GM23338 (cell line): ENCODE results near the gene PPBP. TPM values are rescaled to one million over a fixed set of nuclear protein-coding genes. Genes with fewer than 3 reads are reported as not detected.

ENCODE experiments used
- ATAC-seq: fragments of 200-7000 bp; cut with Tn5 transposase; 3 replicates; pipeline ENCODE4 v1.9.1; 2020
- DNase-seq: peaks from one replicate; pipeline ENCODE4 v3.0.0-alpha.2; 2015; ENCODE audit warnings: low spot score
- H2AFZ ChIP-seq: fragments of 200-600 bp; sonication (generic); 2 replicates; pipeline ENCODE4 v1.8.0; 2016; ENCODE audit warnings: antibody characterized with exemption, mild to moderate bottlenecking, moderate library complexity
- H3F3A ChIP-seq: fragments of 200-600 bp; sonication (generic); replicated peaks from 2 replicates; pipeline ENCODE4 v1.8.0; 2017; ENCODE audit warnings: antibody characterized with exemption, mixed run types, low read depth
- H3K27ac ChIP-seq: fragments of 200-600 bp; sonication (generic); 2 replicates; pipeline ENCODE4 v1.6.1; 2016; ENCODE audit warnings: low read depth
- H3K27me3 ChIP-seq: fragments of 200-600 bp; sonication (generic); 2 replicates; pipeline ENCODE4 v1.8.0; 2016; ENCODE audit warnings: mild to moderate bottlenecking, mixed run types, moderate library complexity; ENCODE audit not compliant: insufficient read depth
- H3K36me3 ChIP-seq: fragments of 200-600 bp; sonication (generic); 2 replicates; pipeline ENCODE4 v1.8.0; 2016; ENCODE audit warnings: mild to moderate bottlenecking; ENCODE audit not compliant: insufficient read depth
- H3K4me1 ChIP-seq: fragments of 200-600 bp; sonication (generic); 2 replicates; pipeline ENCODE4 v1.8.0; 2016; ENCODE audit warnings: mild to moderate bottlenecking, moderate library complexity; ENCODE audit not compliant: insufficient read depth
- H3K4me2 ChIP-seq: fragments of 200-600 bp; sonication (generic); 2 replicates; pipeline ENCODE4 v1.7.1; 2017; ENCODE audit warnings: mixed run types
- H3K4me3 ChIP-seq: fragments of 200-600 bp; sonication (generic); 2 replicates; pipeline ENCODE4 v1.6.1; 2016; ENCODE audit warnings: mixed run types
- H3K79me2 ChIP-seq: fragments of 200-600 bp; sonication (generic); replicated peaks from 2 replicates; pipeline ENCODE4 v1.8.0; 2017; ENCODE audit warnings: mild to moderate bottlenecking; ENCODE audit not compliant: insufficient read depth
- H3K9me2 ChIP-seq: fragments of 200-600 bp; sonication (generic); 2 replicates; pipeline ENCODE4 v1.8.0; 2017; ENCODE audit not compliant: insufficient read depth
- H4K20me1 ChIP-seq: fragments of 200-600 bp; sonication (generic); replicated peaks from 2 replicates; pipeline ENCODE4 v1.8.0; 2017; ENCODE audit warnings: mild to moderate bottlenecking; ENCODE audit not compliant: insufficient read depth
- H3K27ac Mint-ChIP-seq: 2 replicates; pipeline ENCODE4 v1.8.0; 2020; ENCODE audit warnings: inconsistent platforms, mild to moderate bottlenecking, moderate library complexity, mixed read lengths
- H3K27me3 Mint-ChIP-seq: 3 replicates; pipeline ENCODE4 v1.8.0; 2022; ENCODE audit warnings: low read depth, mild to moderate bottlenecking, moderate library complexity, mixed read lengths, inconsistent platforms; ENCODE audit not compliant: insufficient read depth, poor library complexity
- H3K36me3 Mint-ChIP-seq: 3 replicates; pipeline ENCODE4 v1.8.0; 2021; ENCODE audit warnings: low read depth, mild to moderate bottlenecking, inconsistent platforms, moderate library complexity, mixed read lengths
- H3K4me1 Mint-ChIP-seq: 3 replicates; pipeline ENCODE4 v1.8.0; 2020; ENCODE audit warnings: mild to moderate bottlenecking, inconsistent platforms, mixed read lengths
- H3K4me3 Mint-ChIP-seq: 3 replicates; pipeline ENCODE4 v1.8.0; 2021; ENCODE audit warnings: moderate library complexity, mild to moderate bottlenecking, inconsistent platforms, mixed read lengths
- H3K9me3 Mint-ChIP-seq: 3 replicates; pipeline ENCODE4 v1.8.0; 2020; ENCODE audit warnings: moderate library complexity, mild to moderate bottlenecking, inconsistent platforms, mixed read lengths
- CREB1 ChIP-seq: fragments of 250-450 bp; sonication (Bioruptor Pico); IDR thresholded peaks from 2 replicates; pipeline ENCODE4 v1.5.0; 2020; ENCODE audit warnings: low read depth, mild to moderate bottlenecking, moderate library complexity
- EZH2 ChIP-seq: fragments of 200-600 bp; sonication (generic); IDR thresholded peaks from one replicate; pipeline ENCODE4 v1.8.0; 2017; ENCODE audit warnings: antibody characterized with exemption, mild to moderate bottlenecking, low read depth; ENCODE audit not compliant: unreplicated experiment
- EZH2phosphoT487 ChIP-seq: fragments of 200-600 bp; sonication (generic); IDR thresholded peaks from one replicate; pipeline ENCODE4 v1.8.1; 2018; ENCODE audit warnings: antibody characterized with exemption; ENCODE audit not compliant: unreplicated experiment
- JUNB ChIP-seq: IDR thresholded peaks from one replicate; pipeline ENCODE4 v1.6.1; 2016; ENCODE audit warnings: antibody characterized with exemption; ENCODE audit not compliant: unreplicated experiment
- NANOG ChIP-seq: IDR thresholded peaks from 2 replicates; pipeline ENCODE4 v1.6.1; 2016; ENCODE audit warnings: antibody characterized with exemption, borderline replicate concordance
- POLR2AphosphoS5 ChIP-seq: IDR thresholded peaks from 2 replicates; pipeline ENCODE4 v1.6.1; 2016; ENCODE audit warnings: antibody characterized with exemption, low read depth
- STAT1 ChIP-seq: IDR thresholded peaks from one replicate; pipeline ENCODE4 v1.6.1; 2016; ENCODE audit warnings: antibody characterized with exemption; ENCODE audit not compliant: unreplicated experiment
- ZNF114 ChIP-seq: fragments of 250-450 bp; sonication (Bioruptor Pico); IDR thresholded peaks from 2 replicates; pipeline ENCODE4 v1.5.0; 2020; ENCODE audit warnings: mild to moderate bottlenecking, moderate library complexity
- ZNF331 ChIP-seq: fragments of 250-450 bp; sonication (Bioruptor Pico); IDR thresholded peaks from 2 replicates; pipeline ENCODE4 v1.5.0; 2020; ENCODE audit warnings: low read depth, mild to moderate bottlenecking, moderate library complexity
- polyA plus RNA-seq: library from polyadenylated mRNA; unstranded; fragments of >200 nt; fragmentation: Nextera tagmentation; extraction: Ambion mirVana; gene quantifications from 2 replicates; pipeline ENCODE4 v1.2.1, GENCODE V29; 2016
- total RNA-seq: library from RNA; depleted of rRNA; stranded (reverse); fragments of >200 nt; shearing (Covaris generic); gene quantifications from 2 replicates; pipeline ENCODE4 v1.2.3, GENCODE V29; 2014
- TF ChIP-seq, protein P1 (sequence below): IDR thresholded peaks from 2 replicates; pipeline ENCODE4 v1.6.1; 2016; ENCODE audit warnings: antibody characterized with exemption
- TF ChIP-seq, protein P2 (sequence below): IDR thresholded peaks from one replicate; pipeline ENCODE4 v1.6.1; 2018; ENCODE audit warnings: antibody characterized with exemption; ENCODE audit not compliant: unreplicated experiment
- TF ChIP-seq, protein P3 (sequence below), 2 experiments: fragments of 200-600 bp in 1 of 2; sonication (generic) in 1 of 2; conservative IDR thresholded peaks; 2 replicates each; pipeline versions ENCODE4 v1.5.1 to v1.6.1; 2016 to 2017; ENCODE audit warnings: antibody characterized with exemption in 2 of 2, low read depth in 2 of 2, mild to moderate bottlenecking in 2 of 2, moderate library complexity in 1 of 2
- TF ChIP-seq, protein P4 (sequence below): fragments of 250-450 bp; sonication (Bioruptor Pico); IDR thresholded peaks from 2 replicates; pipeline ENCODE4 v1.5.0; 2020; ENCODE audit warnings: mild to moderate bottlenecking, moderate library complexity

The PPBP gene
- total and polyA plus RNA-seq, 2 experiments from 2014 or later: 0.35 to 0.50 TPM

DNA sequence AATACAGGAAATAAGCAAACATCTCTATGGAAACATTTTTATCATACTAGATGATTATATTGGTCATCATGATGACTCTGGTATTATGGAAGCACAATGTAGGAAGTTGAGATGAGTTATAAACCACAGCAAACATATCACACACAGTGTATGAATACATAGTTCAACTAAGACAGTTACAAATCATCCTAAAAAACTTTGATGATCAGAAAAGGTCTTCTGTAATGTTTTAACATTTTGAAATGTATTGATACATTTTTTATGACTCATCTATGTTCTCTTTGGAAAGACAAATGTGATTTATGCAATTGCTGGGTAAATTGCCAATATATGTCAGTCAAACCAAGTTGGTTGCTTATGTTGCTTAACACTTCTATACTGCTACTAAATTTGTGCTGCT is 45.7 kb upstream of the PPBP start:
- ATAC-seq (no peak), DNase-seq (no peak)
- no peaks in the 10 kb centered on the region for H3K36me3 ChIP-seq
- Mint-ChIP-seq H3K4me3 (no peak overlapping the region), H3K4me1 (peaks cover 27% of the 10 kb centered on the region; the same call in 2 of the 3 replicates), H3K36me3 (no peaks in the 10 kb centered on the region; the same call in 1 of the 3 replicates), H3K27me3 (peaks cover 2% of the 10 kb centered on the region), H3K9me3 (no peaks in the 10 kb centered on the region), H3K27ac (no peak overlapping the region)
- no peaks in the 10 kb centered on the region for H3K27me3 ChIP-seq
- TF ChIP-seq ZNF114 (CRISPR knock-in tag) (no peak), NANOG (no peak), POLR2AphosphoS5 (no peak), EZH2phosphoT487 (no peak), JUNB (no peak), EZH2 (no peak), STAT1 (no peak), ZNF331 (CRISPR knock-in tag) (no peak), CREB1 (CRISPR knock-in tag) (no peak)
- TF ChIP-seq, protein P1, sequence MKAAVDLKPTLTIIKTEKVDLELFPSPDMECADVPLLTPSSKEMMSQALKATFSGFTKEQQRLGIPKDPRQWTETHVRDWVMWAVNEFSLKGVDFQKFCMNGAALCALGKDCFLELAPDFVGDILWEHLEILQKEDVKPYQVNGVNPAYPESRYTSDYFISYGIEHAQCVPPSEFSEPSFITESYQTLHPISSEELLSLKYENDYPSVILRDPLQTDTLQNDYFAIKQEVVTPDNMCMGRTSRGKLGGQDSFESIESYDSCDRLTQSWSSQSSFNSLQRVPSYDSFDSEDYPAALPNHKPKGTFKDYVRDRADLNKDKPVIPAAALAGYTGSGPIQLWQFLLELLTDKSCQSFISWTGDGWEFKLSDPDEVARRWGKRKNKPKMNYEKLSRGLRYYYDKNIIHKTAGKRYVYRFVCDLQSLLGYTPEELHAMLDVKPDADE: no peak
- TF ChIP-seq, protein P2, sequence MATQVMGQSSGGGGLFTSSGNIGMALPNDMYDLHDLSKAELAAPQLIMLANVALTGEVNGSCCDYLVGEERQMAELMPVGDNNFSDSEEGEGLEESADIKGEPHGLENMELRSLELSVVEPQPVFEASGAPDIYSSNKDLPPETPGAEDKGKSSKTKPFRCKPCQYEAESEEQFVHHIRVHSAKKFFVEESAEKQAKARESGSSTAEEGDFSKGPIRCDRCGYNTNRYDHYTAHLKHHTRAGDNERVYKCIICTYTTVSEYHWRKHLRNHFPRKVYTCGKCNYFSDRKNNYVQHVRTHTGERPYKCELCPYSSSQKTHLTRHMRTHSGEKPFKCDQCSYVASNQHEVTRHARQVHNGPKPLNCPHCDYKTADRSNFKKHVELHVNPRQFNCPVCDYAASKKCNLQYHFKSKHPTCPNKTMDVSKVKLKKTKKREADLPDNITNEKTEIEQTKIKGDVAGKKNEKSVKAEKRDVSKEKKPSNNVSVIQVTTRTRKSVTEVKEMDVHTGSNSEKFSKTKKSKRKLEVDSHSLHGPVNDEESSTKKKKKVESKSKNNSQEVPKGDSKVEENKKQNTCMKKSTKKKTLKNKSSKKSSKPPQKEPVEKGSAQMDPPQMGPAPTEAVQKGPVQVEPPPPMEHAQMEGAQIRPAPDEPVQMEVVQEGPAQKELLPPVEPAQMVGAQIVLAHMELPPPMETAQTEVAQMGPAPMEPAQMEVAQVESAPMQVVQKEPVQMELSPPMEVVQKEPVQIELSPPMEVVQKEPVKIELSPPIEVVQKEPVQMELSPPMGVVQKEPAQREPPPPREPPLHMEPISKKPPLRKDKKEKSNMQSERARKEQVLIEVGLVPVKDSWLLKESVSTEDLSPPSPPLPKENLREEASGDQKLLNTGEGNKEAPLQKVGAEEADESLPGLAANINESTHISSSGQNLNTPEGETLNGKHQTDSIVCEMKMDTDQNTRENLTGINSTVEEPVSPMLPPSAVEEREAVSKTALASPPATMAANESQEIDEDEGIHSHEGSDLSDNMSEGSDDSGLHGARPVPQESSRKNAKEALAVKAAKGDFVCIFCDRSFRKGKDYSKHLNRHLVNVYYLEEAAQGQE: no peak
- TF ChIP-seq, protein P3, sequence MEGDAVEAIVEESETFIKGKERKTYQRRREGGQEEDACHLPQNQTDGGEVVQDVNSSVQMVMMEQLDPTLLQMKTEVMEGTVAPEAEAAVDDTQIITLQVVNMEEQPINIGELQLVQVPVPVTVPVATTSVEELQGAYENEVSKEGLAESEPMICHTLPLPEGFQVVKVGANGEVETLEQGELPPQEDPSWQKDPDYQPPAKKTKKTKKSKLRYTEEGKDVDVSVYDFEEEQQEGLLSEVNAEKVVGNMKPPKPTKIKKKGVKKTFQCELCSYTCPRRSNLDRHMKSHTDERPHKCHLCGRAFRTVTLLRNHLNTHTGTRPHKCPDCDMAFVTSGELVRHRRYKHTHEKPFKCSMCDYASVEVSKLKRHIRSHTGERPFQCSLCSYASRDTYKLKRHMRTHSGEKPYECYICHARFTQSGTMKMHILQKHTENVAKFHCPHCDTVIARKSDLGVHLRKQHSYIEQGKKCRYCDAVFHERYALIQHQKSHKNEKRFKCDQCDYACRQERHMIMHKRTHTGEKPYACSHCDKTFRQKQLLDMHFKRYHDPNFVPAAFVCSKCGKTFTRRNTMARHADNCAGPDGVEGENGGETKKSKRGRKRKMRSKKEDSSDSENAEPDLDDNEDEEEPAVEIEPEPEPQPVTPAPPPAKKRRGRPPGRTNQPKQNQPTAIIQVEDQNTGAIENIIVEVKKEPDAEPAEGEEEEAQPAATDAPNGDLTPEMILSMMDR (conservative IDR thresholded peaks at IDR 0.05; ENCODE audit: low read depth in 2 of 2): no peak
- TF ChIP-seq, protein P4, sequence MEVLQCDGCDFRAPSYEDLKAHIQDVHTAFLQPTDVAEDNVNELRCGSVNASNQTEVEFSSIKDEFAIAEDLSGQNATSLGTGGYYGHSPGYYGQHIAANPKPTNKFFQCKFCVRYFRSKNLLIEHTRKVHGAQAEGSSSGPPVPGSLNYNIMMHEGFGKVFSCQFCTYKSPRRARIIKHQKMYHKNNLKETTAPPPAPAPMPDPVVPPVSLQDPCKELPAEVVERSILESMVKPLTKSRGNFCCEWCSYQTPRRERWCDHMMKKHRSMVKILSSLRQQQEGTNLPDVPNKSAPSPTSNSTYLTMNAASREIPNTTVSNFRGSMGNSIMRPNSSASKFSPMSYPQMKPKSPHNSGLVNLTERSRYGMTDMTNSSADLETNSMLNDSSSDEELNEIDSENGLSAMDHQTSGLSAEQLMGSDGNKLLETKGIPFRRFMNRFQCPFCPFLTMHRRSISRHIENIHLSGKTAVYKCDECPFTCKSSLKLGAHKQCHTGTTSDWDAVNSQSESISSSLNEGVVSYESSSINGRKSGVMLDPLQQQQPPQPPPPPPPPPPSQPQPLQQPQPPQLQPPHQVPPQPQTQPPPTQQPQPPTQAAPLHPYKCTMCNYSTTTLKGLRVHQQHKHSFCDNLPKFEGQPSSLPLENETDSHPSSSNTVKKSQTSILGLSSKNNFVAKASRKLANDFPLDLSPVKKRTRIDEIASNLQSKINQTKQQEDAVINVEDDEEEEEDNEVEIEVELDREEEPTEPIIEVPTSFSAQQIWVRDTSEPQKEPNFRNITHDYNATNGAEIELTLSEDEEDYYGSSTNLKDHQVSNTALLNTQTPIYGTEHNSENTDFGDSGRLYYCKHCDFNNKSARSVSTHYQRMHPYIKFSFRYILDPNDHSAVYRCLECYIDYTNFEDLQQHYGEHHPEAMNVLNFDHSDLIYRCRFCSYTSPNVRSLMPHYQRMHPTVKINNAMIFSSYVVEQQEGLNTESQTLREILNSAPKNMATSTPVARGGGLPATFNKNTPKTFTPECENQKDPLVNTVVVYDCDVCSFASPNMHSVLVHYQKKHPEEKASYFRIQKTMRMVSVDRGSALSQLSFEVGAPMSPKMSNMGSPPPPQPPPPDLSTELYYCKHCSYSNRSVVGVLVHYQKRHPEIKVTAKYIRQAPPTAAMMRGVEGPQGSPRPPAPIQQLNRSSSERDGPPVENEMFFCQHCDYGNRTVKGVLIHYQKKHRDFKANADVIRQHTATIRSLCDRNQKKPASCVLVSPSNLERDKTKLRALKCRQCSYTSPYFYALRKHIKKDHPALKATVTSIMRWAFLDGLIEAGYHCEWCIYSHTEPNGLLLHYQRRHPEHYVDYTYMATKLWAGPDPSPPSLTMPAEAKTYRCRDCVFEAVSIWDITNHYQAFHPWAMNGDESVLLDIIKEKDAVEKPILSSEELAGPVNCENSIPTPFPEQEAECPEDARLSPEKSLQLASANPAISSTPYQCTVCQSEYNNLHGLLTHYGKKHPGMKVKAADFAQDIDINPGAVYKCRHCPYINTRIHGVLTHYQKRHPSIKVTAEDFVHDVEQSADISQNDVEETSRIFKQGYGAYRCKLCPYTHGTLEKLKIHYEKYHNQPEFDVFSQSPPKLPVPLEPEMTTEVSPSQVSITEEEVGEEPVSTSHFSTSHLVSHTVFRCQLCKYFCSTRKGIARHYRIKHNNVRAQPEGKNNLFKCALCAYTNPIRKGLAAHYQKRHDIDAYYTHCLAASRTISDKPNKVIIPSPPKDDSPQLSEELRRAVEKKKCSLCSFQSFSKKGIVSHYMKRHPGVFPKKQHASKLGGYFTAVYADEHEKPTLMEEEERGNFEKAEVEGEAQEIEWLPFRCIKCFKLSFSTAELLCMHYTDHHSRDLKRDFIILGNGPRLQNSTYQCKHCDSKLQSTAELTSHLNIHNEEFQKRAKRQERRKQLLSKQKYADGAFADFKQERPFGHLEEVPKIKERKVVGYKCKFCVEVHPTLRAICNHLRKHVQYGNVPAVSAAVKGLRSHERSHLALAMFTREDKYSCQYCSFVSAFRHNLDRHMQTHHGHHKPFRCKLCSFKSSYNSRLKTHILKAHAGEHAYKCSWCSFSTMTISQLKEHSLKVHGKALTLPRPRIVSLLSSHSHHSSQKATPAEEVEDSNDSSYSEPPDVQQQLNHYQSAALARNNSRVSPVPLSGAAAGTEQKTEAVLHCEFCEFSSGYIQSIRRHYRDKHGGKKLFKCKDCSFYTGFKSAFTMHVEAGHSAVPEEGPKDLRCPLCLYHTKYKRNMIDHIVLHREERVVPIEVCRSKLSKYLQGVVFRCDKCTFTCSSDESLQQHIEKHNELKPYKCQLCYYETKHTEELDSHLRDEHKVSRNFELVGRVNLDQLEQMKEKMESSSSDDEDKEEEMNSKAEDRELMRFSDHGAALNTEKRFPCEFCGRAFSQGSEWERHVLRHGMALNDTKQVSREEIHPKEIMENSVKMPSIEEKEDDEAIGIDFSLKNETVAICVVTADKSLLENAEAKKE (CRISPR knock-in tag): no peak
- H3F3A ChIP-seq: no peaks in the 10 kb centered on the region
- no peaks in the 10 kb centered on the region for H3K9me2 ChIP-seq
- peaks cover 22% of the 10 kb centered on the region for H3K4me1 ChIP-seq
- H3K27ac ChIP-seq: no peak overlapping the region
- H4K20me1 ChIP-seq: no peaks in the 10 kb centered on the region
- H3K4me3 ChIP-seq: no peak overlapping the region
- H3K4me2 ChIP-seq: no peak overlapping the region
- no peaks in the 10 kb centered on the region for H3K79me2 ChIP-seq
- no peak overlapping the region for H2AFZ ChIP-seq
